BLaER1 (cell line): Measurements from ENCODE around the gene MPP3.

Experiments used
- H3K27ac ChIP-seq: shearing (Covaris generic); formaldehyde crosslinking; 2 replicates; pipeline ENCODE4 v1.8.1; 2022
- H3K27me3 ChIP-seq: shearing (Covaris generic); formaldehyde crosslinking; 2 replicates; pipeline ENCODE4 v1.8.1; 2022
- H3K36me3 ChIP-seq: shearing (Covaris generic); formaldehyde crosslinking; 2 replicates; pipeline ENCODE4 v1.8.1; 2022
- H3K4me1 ChIP-seq: shearing (Covaris generic); formaldehyde crosslinking; 2 replicates; pipeline ENCODE4 v1.8.1; 2022
- H3K4me2 ChIP-seq: shearing (Covaris generic); formaldehyde crosslinking; 2 replicates; pipeline ENCODE4 v1.8.1; 2022
- H3K4me3 ChIP-seq: shearing (Covaris generic); formaldehyde crosslinking; 2 replicates; pipeline ENCODE4 v1.8.1; 2022
- H3K9ac ChIP-seq: shearing (Covaris generic); formaldehyde crosslinking; 2 replicates; pipeline ENCODE4 v1.8.1; 2022
- H3K9me3 ChIP-seq: shearing (Covaris generic); formaldehyde crosslinking; 2 replicates; pipeline ENCODE4 v1.8.1; 2022
- H4K20me1 ChIP-seq: shearing (Covaris generic); formaldehyde crosslinking; 2 replicates; pipeline ENCODE4 v1.8.1; 2022
- Cebpa-rat ChIP-seq: shearing (Covaris generic); IDR thresholded peaks from 2 replicates; pipeline ENCODE4 v1.8.1; 2022

The MPP3 gene

DNA sequence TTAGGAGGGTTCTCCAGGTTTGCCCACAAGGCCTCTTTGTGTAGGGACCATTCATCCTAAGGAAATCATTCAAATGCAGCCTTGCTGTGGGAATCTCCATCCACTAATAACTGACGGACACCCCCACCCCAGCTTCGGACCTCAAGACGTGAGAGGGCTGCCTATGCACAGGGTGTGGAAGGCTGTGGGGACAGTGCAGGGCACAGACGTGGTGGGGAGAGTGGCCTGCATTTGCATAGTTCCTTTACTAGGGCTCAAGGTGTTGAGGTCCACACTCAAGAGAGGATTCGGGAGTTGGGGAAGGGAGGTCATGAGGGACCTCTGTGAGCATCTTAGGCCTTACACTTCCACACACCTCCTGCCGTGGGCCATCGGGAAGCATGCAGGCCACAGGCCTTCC, 64.0 kb downstream of the MPP3 start:
- H3K4me3 ChIP-seq = no peak overlapping the region
- H3K9me3 ChIP-seq = no peaks in the 10 kb centered on the region
- H3K4me2 ChIP-seq = peak overlapping the region; percentile 54
- TF ChIP-seq Cebpa-rat = no peak
- peaks cover 39% of the 10 kb centered on the region for H3K36me3 ChIP-seq
- no peak overlapping the region for H3K9ac ChIP-seq
- H3K27ac ChIP-seq = no peak overlapping the region
- H4K20me1 ChIP-seq = no peaks in the 10 kb centered on the region
- no peaks in the 10 kb centered on the region for H3K27me3 ChIP-seq
- H3K4me1 ChIP-seq = peaks cover 27% of the 10 kb centered on the region

DNA sequence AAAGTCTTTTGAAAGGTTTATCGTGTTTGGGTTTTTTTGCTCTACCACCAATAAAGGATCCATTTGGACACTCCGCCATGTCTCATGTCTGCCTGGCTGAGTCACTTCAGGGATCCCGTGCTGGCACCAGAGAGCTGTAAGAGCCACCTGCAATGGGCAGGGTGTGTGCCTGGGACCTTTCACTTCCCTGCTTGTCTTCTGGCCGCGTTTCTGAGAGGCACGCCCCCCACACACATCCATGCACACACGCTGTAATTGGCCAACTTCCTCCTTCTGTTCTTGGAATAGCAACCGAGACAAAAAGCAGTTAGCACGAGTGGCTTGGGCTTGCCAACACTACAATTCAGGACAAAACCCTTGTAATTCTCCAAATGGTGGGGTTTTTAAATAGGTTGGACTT, 64.6 kb downstream of the MPP3 start:
- Histone ChIP-seq H3K27me3 (no peaks in the 10 kb centered on the region), H3K4me2 (peak overlapping the region; percentile 54), H4K20me1 (no peaks in the 10 kb centered on the region), H3K36me3 (peaks cover 39% of the 10 kb centered on the region), H3K9me3 (no peaks in the 10 kb centered on the region), H3K9ac (no peak overlapping the region), H3K4me1 (peaks cover 21% of the 10 kb centered on the region), H3K4me3 (no peak overlapping the region), H3K27ac (no peak overlapping the region)
- no peak for TF ChIP-seq Cebpa-rat

DNA sequence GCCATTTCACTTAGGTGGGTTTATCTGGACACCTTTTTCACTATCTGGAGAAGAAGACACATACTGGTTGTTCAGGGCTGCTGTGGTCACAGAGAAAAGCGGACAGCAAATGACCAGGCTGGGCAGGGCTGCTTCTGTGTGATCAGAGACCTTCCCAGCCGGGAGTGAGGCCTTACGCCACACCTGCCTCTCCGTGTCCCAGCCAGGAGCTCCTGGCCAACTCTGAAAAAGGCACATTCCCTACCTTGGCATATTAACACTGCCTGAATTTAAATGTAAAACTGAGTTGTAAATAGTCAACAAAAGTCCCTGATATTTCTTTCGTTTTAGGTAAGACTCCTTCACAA, 65.3 kb downstream of the MPP3 start:
- H3K9me3 ChIP-seq = no peaks in the 10 kb centered on the region
- H3K4me2 ChIP-seq = no peak overlapping the region
- H3K9ac ChIP-seq = no peak overlapping the region
- H3K27me3 ChIP-seq = no peaks in the 10 kb centered on the region
- no peak overlapping the region for H3K27ac ChIP-seq
- H3K36me3 ChIP-seq = peaks cover 34% of the 10 kb centered on the region
- no peak overlapping the region for H3K4me3 ChIP-seq
- no peaks in the 10 kb centered on the region for H4K20me1 ChIP-seq
- TF ChIP-seq Cebpa-rat = no peak
- H3K4me1 ChIP-seq = peaks cover 15% of the 10 kb centered on the region

DNA sequence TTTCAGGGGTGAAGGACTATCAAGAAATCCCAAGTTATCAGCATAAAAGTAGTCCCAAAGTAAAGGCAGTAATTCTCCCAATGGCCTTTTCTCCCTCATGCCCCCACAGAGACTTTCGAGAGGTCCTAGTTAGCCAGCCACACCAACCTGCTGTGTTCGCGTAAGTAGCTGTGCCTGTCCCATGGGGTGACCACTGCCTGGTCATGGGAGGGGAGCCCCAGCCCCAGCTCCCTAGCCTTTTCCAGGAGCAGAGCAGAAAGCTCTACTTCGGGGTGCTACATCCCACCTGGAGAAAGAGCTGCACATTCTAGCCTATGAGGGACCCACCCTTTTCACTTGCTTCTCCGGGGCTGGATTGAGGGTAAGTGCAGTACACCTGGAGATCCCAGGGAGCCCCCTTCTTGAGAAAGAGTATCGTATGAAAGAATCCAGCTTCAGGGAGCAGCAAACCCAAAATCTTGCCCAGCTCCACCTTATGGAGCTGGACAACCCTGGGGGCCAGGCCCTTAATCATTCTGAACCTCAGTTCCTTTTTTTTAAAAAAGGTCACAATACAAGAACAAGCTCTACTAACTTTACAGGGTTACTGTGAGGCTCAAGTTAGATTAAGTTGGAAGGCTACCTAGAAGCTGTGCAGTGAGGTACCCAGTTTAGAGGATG, 65.8 kb downstream of the MPP3 start:
- TF ChIP-seq Cebpa-rat = no peak
- Histone ChIP-seq H3K4me1 (peaks cover 15% of the 10 kb centered on the region), H3K4me3 (no peak overlapping the region), H3K9me3 (no peaks in the 10 kb centered on the region), H3K27me3 (no peaks in the 10 kb centered on the region), H3K27ac (no peak overlapping the region), H3K4me2 (no peak overlapping the region), H3K36me3 (peaks cover 29% of the 10 kb centered on the region), H4K20me1 (no peaks in the 10 kb centered on the region), H3K9ac (no peak overlapping the region)

DNA sequence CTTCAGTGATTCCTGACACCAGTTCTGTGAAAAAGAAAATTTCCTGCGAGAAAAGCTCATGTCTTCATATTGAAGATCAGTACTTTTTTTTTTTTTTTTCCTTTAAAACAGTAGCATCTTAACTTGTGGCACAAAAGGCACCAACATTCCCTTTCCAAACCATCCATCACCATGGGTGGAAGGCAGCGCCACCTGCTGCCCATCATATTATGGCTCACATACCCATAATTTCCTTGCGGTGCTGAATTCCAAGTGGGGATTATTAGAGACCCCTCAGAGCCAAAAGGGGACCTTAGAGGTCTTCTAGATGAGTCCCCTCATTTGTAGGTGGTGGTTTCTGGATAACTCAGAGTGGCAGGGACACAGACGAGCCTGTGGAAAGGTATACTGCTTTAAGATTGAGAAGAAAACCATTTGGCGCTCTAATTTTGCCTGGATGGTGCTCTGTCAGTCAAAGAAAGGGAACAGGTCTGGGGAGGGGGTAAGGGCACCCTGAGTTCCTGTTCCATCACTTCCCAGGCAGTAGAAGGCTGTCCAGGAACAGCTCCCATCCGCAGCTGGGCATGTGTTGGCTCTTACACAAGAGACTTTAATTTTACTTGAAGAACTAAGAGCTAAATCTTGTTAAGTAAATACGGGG, 66.4 kb downstream of the MPP3 start:
- H4K20me1 ChIP-seq = no peaks in the 10 kb centered on the region
- no peak overlapping the region for H3K4me2 ChIP-seq
- peaks cover 22% of the 10 kb centered on the region for H3K36me3 ChIP-seq
- no peak overlapping the region for H3K4me3 ChIP-seq
- no peaks in the 10 kb centered on the region for H3K9me3 ChIP-seq
- H3K4me1 ChIP-seq = peaks cover 15% of the 10 kb centered on the region
- H3K27me3 ChIP-seq = no peaks in the 10 kb centered on the region
- H3K27ac ChIP-seq = no peak overlapping the region
- no peak overlapping the region for H3K9ac ChIP-seq
- no peak for TF ChIP-seq Cebpa-rat

DNA sequence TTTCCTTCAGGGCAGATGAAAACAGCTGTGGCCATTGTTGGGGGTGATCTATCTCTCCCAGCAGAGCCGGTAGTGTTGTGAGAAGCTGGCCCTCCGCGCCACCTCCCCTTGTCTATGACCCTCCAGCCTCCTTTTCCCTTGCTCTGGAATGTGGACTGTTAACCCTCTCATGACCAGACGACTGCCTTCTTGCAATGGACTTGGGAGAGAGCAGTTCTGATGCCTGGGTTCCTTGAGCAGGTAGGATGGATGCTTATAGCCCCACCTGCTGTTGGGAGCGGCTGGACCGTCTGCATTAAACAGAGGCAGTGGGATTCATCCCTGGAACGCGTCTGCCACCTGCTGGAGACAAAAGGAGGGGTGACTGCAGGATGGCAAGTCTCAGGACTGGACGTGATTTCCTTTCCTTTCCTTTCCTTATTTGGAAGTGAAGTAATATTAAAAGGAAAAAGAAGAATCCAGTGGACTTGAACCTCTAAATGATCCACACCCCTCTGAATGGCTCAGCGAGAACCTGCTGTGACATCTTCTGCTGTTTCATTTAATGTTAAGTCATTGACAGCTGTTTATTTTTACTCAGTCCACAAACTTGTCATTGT, 72.6 kb downstream of the MPP3 start:
- TF ChIP-seq Cebpa-rat = no peak
- H3K27ac ChIP-seq = no peak overlapping the region
- no peaks in the 10 kb centered on the region for H3K36me3 ChIP-seq
- no peaks in the 10 kb centered on the region for H3K9me3 ChIP-seq
- peaks cover 41% of the 10 kb centered on the region for H3K27me3 ChIP-seq
- H3K4me1 ChIP-seq = peaks cover 17% of the 10 kb centered on the region
- H3K4me3 ChIP-seq = no peak overlapping the region
- no peak overlapping the region for H3K4me2 ChIP-seq
- peaks cover 13% of the 10 kb centered on the region; the same call in 1 of the 2 replicates for H4K20me1 ChIP-seq
- H3K9ac ChIP-seq = no peak overlapping the region

DNA sequence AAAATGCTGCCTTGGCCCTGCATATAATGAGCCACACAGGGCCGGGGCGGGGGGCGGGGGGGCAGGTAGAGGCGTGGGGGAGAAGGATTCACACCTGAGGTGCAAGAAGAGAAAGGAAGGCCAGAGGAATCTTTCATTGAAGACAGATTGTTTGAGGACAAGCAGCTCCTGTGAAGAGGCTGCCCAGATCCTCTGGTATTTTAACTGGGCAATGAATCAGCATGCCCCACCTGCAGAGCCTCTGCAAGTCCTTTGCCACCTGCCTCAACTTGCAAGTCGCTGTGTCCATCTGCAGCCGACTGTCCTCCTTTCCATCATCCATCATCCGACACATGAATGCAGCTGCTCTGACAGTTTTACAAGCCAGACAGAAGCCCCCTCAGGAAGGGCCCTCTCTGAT, 73.1 kb downstream of the MPP3 start:
- Histone ChIP-seq H3K4me3 (no peak overlapping the region), H3K4me2 (no peak overlapping the region), H3K27me3 (peaks cover 47% of the 10 kb centered on the region), H3K36me3 (no peaks in the 10 kb centered on the region), H3K9me3 (no peaks in the 10 kb centered on the region), H3K9ac (no peak overlapping the region), H4K20me1 (peaks cover 18% of the 10 kb centered on the region; the same call in 1 of the 2 replicates), H3K27ac (no peak overlapping the region), H3K4me1 (peaks cover 22% of the 10 kb centered on the region)
- no peak for TF ChIP-seq Cebpa-rat

DNA sequence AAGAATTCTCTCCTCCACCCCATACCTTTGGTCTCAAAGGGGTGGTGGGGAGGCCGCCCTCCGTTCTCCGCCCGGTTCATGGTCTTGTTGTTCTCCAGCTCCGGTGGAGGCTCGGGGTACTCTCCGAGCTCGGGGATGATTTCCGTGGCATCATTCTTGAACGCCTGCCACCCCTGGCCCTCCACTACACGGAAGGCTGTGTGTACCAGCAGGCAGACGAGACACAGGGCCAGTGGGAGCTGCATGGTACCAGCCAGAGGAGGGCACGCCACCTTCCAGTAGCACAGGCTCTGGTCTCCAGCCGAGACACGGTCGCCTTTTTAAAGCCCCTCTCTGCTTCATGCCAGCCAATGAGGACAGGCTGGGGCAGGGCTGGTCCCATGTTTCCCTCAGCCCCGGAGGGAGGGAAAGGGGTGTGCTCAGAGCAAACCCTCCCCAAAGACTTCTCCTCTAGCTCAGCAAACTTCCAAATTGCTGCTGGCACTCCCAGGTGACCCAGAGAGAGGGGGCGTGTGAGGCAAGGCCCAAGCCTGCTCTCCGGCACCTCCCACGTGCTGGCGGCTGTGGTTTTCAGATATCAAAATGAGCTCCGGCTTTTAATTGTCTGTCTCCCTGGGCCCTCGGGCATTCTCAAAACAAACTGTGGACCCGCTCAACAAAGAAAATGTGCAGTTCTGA, 74.3 kb downstream of the MPP3 start, which contains the start of gene SOST:
SOST (minus strand) TSS at position 295 of the 678 bp plus-strand sequence; CDS start at position 245, 50 bp downstream.
- Histone ChIP-seq H3K27me3 (peaks cover 59% of the 10 kb centered on the region), H3K4me2 (peak within 1 kb of the TSS; percentile 13), H4K20me1 (peaks cover 27% of the 10 kb centered on the region; the same call in 1 of the 2 replicates), H3K36me3 (no peaks in the 10 kb centered on the region), H3K4me1 (peaks cover 34% of the 10 kb centered on the region), H3K4me3 (no peak within 1 kb of the TSS), H3K9me3 (no peaks in the 10 kb centered on the region), H3K27ac (no peak within 1 kb of the TSS), H3K9ac (no peak within 1 kb of the TSS)
- TF ChIP-seq Cebpa-rat = no peak

DNA sequence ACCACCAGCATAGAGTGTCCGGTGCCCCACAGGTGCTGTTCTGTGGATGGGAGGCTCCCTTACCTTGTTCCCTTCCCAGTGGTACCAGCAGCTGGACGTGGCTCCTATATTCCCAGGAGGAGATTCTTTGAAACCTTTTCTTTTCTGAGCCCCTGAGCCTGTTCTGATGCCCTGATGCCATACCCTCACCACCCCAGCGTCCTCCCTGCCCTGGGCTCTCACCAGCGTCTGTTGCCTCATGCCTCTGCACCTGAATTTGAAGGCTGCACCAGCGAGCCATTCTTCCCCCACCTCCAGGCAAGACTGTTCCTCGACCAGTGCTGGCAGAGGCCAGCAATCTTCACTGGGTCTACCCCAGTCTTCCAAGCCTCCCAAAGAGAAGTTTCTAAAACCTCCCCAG, 74.9 kb downstream of the MPP3 start:
- no peak overlapping the region for H3K4me3 ChIP-seq
- peaks cover 64% of the 10 kb centered on the region for H3K27me3 ChIP-seq
- H3K27ac ChIP-seq = no peak overlapping the region
- H3K4me1 ChIP-seq = peaks cover 34% of the 10 kb centered on the region
- TF ChIP-seq Cebpa-rat = no peak
- H3K9ac ChIP-seq = no peak overlapping the region
- no peaks in the 10 kb centered on the region for H3K36me3 ChIP-seq
- H3K9me3 ChIP-seq = no peaks in the 10 kb centered on the region
- H4K20me1 ChIP-seq = peaks cover 27% of the 10 kb centered on the region; the same call in 1 of the 2 replicates
- no peak overlapping the region for H3K4me2 ChIP-seq
